GM23338 (cell line): ENCODE measurements around the gene CAPN8. TPM values are rescaled to one million over a fixed set of nuclear protein-coding genes. Genes with fewer than 3 reads are reported as not detected.

Experiments
- ATAC-seq: fragments of 200-7000 bp; cut with Tn5 transposase; 3 replicates; pipeline ENCODE4 v1.9.1; 2020
- DNase-seq: peaks from one replicate; pipeline ENCODE4 v3.0.0-alpha.2; 2015; ENCODE audit warnings: low spot score
- H2AFZ ChIP-seq: fragments of 200-600 bp; sonication (generic); 2 replicates; pipeline ENCODE4 v1.8.0; 2016; ENCODE audit warnings: antibody characterized with exemption, mild to moderate bottlenecking, moderate library complexity
- H3F3A ChIP-seq: fragments of 200-600 bp; sonication (generic); replicated peaks from 2 replicates; pipeline ENCODE4 v1.8.0; 2017; ENCODE audit warnings: antibody characterized with exemption, mixed run types, low read depth
- H3K27ac ChIP-seq: fragments of 200-600 bp; sonication (generic); 2 replicates; pipeline ENCODE4 v1.6.1; 2016; ENCODE audit warnings: low read depth
- H3K27me3 ChIP-seq: fragments of 200-600 bp; sonication (generic); 2 replicates; pipeline ENCODE4 v1.8.0; 2016; ENCODE audit warnings: mild to moderate bottlenecking, mixed run types, moderate library complexity; ENCODE audit not compliant: insufficient read depth
- H3K36me3 ChIP-seq: fragments of 200-600 bp; sonication (generic); 2 replicates; pipeline ENCODE4 v1.8.0; 2016; ENCODE audit warnings: mild to moderate bottlenecking; ENCODE audit not compliant: insufficient read depth
- H3K4me1 ChIP-seq: fragments of 200-600 bp; sonication (generic); 2 replicates; pipeline ENCODE4 v1.8.0; 2016; ENCODE audit warnings: mild to moderate bottlenecking, moderate library complexity; ENCODE audit not compliant: insufficient read depth
- H3K4me2 ChIP-seq: fragments of 200-600 bp; sonication (generic); 2 replicates; pipeline ENCODE4 v1.7.1; 2017; ENCODE audit warnings: mixed run types
- H3K4me3 ChIP-seq: fragments of 200-600 bp; sonication (generic); 2 replicates; pipeline ENCODE4 v1.6.1; 2016; ENCODE audit warnings: mixed run types
- H3K79me2 ChIP-seq: fragments of 200-600 bp; sonication (generic); replicated peaks from 2 replicates; pipeline ENCODE4 v1.8.0; 2017; ENCODE audit warnings: mild to moderate bottlenecking; ENCODE audit not compliant: insufficient read depth
- H3K9me2 ChIP-seq: fragments of 200-600 bp; sonication (generic); 2 replicates; pipeline ENCODE4 v1.8.0; 2017; ENCODE audit not compliant: insufficient read depth
- H4K20me1 ChIP-seq: fragments of 200-600 bp; sonication (generic); replicated peaks from 2 replicates; pipeline ENCODE4 v1.8.0; 2017; ENCODE audit warnings: mild to moderate bottlenecking; ENCODE audit not compliant: insufficient read depth
- H3K27ac Mint-ChIP-seq: 2 replicates; pipeline ENCODE4 v1.8.0; 2020; ENCODE audit warnings: inconsistent platforms, mild to moderate bottlenecking, moderate library complexity, mixed read lengths
- H3K27me3 Mint-ChIP-seq: 3 replicates; pipeline ENCODE4 v1.8.0; 2022; ENCODE audit warnings: low read depth, mild to moderate bottlenecking, moderate library complexity, mixed read lengths, inconsistent platforms; ENCODE audit not compliant: insufficient read depth, poor library complexity
- H3K36me3 Mint-ChIP-seq: 3 replicates; pipeline ENCODE4 v1.8.0; 2021; ENCODE audit warnings: low read depth, mild to moderate bottlenecking, inconsistent platforms, moderate library complexity, mixed read lengths
- H3K4me1 Mint-ChIP-seq: 3 replicates; pipeline ENCODE4 v1.8.0; 2020; ENCODE audit warnings: mild to moderate bottlenecking, inconsistent platforms, mixed read lengths
- H3K4me3 Mint-ChIP-seq: 3 replicates; pipeline ENCODE4 v1.8.0; 2021; ENCODE audit warnings: moderate library complexity, mild to moderate bottlenecking, inconsistent platforms, mixed read lengths
- H3K9me3 Mint-ChIP-seq: 3 replicates; pipeline ENCODE4 v1.8.0; 2020; ENCODE audit warnings: moderate library complexity, mild to moderate bottlenecking, inconsistent platforms, mixed read lengths
- CREB1 ChIP-seq: fragments of 250-450 bp; sonication (Bioruptor Pico); IDR thresholded peaks from 2 replicates; pipeline ENCODE4 v1.5.0; 2020; ENCODE audit warnings: low read depth, mild to moderate bottlenecking, moderate library complexity
- EZH2 ChIP-seq: fragments of 200-600 bp; sonication (generic); IDR thresholded peaks from one replicate; pipeline ENCODE4 v1.8.0; 2017; ENCODE audit warnings: antibody characterized with exemption, mild to moderate bottlenecking, low read depth; ENCODE audit not compliant: unreplicated experiment
- JUNB ChIP-seq: IDR thresholded peaks from one replicate; pipeline ENCODE4 v1.6.1; 2016; ENCODE audit warnings: antibody characterized with exemption; ENCODE audit not compliant: unreplicated experiment
- STAT1 ChIP-seq: IDR thresholded peaks from one replicate; pipeline ENCODE4 v1.6.1; 2016; ENCODE audit warnings: antibody characterized with exemption; ENCODE audit not compliant: unreplicated experiment
- ZNF331 ChIP-seq: fragments of 250-450 bp; sonication (Bioruptor Pico); IDR thresholded peaks from 2 replicates; pipeline ENCODE4 v1.5.0; 2020; ENCODE audit warnings: low read depth, mild to moderate bottlenecking, moderate library complexity
- polyA plus RNA-seq: library from polyadenylated mRNA; unstranded; fragments of >200 nt; fragmentation: Nextera tagmentation; extraction: Ambion mirVana; gene quantifications from 2 replicates; pipeline ENCODE4 v1.2.1, GENCODE V29; 2016
- total RNA-seq: library from RNA; depleted of rRNA; stranded (reverse); fragments of >200 nt; shearing (Covaris generic); gene quantifications from 2 replicates; pipeline ENCODE4 v1.2.3, GENCODE V29; 2014
- TF ChIP-seq, protein P1 (sequence below): fragments of 250-450 bp; sonication (Bioruptor Pico); IDR thresholded peaks from 2 replicates; pipeline ENCODE4 v1.5.0; 2020; ENCODE audit warnings: mild to moderate bottlenecking, moderate library complexity
- TF ChIP-seq, protein P2 (sequence below): IDR thresholded peaks from one replicate; pipeline ENCODE4 v1.6.1; 2018; ENCODE audit warnings: antibody characterized with exemption; ENCODE audit not compliant: unreplicated experiment
- TF ChIP-seq, protein P3 (sequence below), 2 experiments: fragments of 200-600 bp in 1 of 2; sonication (generic) in 1 of 2; conservative IDR thresholded peaks; 2 replicates each; pipeline versions ENCODE4 v1.5.1 to v1.6.1; 2016 to 2017; ENCODE audit warnings: antibody characterized with exemption in 2 of 2, low read depth in 2 of 2, mild to moderate bottlenecking in 2 of 2, moderate library complexity in 1 of 2

CAPN8 gene
- total and polyA plus RNA-seq, 2 experiments from 2014 or later: not detected

DNA sequence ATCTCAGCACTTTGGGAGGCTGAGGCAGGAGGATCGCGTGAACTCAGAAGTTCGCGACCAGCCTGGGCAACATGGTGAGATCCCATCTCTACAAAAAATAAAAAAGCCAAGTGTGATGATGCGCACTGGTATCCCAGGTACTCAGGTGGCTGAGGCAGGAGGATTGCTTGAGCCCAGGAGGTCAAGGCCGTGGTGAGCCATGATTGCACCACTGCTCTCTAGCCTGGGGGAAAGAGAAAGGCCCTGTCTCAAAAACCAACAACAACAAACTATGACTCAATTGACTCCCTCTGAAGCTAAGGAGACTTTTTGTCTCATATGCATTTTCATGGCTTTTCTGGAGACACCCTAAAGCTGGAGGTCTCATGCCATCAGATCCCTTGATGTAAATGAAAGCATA lies 153.4 kb downstream of the CAPN8 start:
- H4K20me1 ChIP-seq: no peaks in the 10 kb centered on the region
- ATAC-seq (no peak), DNase-seq (no peak)
- no peak overlapping the region for H3K4me3 ChIP-seq
- H3K27ac ChIP-seq: no peak overlapping the region
- H3K9me2 ChIP-seq: peaks cover 6% of the 10 kb centered on the region; the same call in 1 of the 2 replicates
- H3K27me3 ChIP-seq: no peaks in the 10 kb centered on the region
- Mint-ChIP-seq H3K27ac (no peak overlapping the region), H3K4me1 (peaks cover 18% of the 10 kb centered on the region), H3K9me3 (peaks cover 3% of the 10 kb centered on the region; the same call in 2 of the 3 replicates), H3K4me3 (no peak overlapping the region), H3K36me3 (no peaks in the 10 kb centered on the region), H3K27me3 (peaks cover 4% of the 10 kb centered on the region)
- no peak for TF ChIP-seq ZNF331 (CRISPR knock-in tag)
- TF ChIP-seq STAT1: no peak
- TF ChIP-seq, protein P1, sequence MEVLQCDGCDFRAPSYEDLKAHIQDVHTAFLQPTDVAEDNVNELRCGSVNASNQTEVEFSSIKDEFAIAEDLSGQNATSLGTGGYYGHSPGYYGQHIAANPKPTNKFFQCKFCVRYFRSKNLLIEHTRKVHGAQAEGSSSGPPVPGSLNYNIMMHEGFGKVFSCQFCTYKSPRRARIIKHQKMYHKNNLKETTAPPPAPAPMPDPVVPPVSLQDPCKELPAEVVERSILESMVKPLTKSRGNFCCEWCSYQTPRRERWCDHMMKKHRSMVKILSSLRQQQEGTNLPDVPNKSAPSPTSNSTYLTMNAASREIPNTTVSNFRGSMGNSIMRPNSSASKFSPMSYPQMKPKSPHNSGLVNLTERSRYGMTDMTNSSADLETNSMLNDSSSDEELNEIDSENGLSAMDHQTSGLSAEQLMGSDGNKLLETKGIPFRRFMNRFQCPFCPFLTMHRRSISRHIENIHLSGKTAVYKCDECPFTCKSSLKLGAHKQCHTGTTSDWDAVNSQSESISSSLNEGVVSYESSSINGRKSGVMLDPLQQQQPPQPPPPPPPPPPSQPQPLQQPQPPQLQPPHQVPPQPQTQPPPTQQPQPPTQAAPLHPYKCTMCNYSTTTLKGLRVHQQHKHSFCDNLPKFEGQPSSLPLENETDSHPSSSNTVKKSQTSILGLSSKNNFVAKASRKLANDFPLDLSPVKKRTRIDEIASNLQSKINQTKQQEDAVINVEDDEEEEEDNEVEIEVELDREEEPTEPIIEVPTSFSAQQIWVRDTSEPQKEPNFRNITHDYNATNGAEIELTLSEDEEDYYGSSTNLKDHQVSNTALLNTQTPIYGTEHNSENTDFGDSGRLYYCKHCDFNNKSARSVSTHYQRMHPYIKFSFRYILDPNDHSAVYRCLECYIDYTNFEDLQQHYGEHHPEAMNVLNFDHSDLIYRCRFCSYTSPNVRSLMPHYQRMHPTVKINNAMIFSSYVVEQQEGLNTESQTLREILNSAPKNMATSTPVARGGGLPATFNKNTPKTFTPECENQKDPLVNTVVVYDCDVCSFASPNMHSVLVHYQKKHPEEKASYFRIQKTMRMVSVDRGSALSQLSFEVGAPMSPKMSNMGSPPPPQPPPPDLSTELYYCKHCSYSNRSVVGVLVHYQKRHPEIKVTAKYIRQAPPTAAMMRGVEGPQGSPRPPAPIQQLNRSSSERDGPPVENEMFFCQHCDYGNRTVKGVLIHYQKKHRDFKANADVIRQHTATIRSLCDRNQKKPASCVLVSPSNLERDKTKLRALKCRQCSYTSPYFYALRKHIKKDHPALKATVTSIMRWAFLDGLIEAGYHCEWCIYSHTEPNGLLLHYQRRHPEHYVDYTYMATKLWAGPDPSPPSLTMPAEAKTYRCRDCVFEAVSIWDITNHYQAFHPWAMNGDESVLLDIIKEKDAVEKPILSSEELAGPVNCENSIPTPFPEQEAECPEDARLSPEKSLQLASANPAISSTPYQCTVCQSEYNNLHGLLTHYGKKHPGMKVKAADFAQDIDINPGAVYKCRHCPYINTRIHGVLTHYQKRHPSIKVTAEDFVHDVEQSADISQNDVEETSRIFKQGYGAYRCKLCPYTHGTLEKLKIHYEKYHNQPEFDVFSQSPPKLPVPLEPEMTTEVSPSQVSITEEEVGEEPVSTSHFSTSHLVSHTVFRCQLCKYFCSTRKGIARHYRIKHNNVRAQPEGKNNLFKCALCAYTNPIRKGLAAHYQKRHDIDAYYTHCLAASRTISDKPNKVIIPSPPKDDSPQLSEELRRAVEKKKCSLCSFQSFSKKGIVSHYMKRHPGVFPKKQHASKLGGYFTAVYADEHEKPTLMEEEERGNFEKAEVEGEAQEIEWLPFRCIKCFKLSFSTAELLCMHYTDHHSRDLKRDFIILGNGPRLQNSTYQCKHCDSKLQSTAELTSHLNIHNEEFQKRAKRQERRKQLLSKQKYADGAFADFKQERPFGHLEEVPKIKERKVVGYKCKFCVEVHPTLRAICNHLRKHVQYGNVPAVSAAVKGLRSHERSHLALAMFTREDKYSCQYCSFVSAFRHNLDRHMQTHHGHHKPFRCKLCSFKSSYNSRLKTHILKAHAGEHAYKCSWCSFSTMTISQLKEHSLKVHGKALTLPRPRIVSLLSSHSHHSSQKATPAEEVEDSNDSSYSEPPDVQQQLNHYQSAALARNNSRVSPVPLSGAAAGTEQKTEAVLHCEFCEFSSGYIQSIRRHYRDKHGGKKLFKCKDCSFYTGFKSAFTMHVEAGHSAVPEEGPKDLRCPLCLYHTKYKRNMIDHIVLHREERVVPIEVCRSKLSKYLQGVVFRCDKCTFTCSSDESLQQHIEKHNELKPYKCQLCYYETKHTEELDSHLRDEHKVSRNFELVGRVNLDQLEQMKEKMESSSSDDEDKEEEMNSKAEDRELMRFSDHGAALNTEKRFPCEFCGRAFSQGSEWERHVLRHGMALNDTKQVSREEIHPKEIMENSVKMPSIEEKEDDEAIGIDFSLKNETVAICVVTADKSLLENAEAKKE (CRISPR knock-in tag): no peak
- TF ChIP-seq JUNB: no peak
- no peak for TF ChIP-seq CREB1
- TF ChIP-seq, protein P2, sequence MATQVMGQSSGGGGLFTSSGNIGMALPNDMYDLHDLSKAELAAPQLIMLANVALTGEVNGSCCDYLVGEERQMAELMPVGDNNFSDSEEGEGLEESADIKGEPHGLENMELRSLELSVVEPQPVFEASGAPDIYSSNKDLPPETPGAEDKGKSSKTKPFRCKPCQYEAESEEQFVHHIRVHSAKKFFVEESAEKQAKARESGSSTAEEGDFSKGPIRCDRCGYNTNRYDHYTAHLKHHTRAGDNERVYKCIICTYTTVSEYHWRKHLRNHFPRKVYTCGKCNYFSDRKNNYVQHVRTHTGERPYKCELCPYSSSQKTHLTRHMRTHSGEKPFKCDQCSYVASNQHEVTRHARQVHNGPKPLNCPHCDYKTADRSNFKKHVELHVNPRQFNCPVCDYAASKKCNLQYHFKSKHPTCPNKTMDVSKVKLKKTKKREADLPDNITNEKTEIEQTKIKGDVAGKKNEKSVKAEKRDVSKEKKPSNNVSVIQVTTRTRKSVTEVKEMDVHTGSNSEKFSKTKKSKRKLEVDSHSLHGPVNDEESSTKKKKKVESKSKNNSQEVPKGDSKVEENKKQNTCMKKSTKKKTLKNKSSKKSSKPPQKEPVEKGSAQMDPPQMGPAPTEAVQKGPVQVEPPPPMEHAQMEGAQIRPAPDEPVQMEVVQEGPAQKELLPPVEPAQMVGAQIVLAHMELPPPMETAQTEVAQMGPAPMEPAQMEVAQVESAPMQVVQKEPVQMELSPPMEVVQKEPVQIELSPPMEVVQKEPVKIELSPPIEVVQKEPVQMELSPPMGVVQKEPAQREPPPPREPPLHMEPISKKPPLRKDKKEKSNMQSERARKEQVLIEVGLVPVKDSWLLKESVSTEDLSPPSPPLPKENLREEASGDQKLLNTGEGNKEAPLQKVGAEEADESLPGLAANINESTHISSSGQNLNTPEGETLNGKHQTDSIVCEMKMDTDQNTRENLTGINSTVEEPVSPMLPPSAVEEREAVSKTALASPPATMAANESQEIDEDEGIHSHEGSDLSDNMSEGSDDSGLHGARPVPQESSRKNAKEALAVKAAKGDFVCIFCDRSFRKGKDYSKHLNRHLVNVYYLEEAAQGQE: no peak
- TF ChIP-seq, protein P3, sequence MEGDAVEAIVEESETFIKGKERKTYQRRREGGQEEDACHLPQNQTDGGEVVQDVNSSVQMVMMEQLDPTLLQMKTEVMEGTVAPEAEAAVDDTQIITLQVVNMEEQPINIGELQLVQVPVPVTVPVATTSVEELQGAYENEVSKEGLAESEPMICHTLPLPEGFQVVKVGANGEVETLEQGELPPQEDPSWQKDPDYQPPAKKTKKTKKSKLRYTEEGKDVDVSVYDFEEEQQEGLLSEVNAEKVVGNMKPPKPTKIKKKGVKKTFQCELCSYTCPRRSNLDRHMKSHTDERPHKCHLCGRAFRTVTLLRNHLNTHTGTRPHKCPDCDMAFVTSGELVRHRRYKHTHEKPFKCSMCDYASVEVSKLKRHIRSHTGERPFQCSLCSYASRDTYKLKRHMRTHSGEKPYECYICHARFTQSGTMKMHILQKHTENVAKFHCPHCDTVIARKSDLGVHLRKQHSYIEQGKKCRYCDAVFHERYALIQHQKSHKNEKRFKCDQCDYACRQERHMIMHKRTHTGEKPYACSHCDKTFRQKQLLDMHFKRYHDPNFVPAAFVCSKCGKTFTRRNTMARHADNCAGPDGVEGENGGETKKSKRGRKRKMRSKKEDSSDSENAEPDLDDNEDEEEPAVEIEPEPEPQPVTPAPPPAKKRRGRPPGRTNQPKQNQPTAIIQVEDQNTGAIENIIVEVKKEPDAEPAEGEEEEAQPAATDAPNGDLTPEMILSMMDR (conservative IDR thresholded peaks at IDR 0.05; ENCODE audit: low read depth in 2 of 2): no peak
- no peak for TF ChIP-seq EZH2
- no peaks in the 10 kb centered on the region for H3K4me1 ChIP-seq
- H3K4me2 ChIP-seq: no peak overlapping the region
- H3K36me3 ChIP-seq: no peaks in the 10 kb centered on the region
- H3K79me2 ChIP-seq: no peaks in the 10 kb centered on the region
- no peaks in the 10 kb centered on the region for H3F3A ChIP-seq
- H2AFZ ChIP-seq: no peak overlapping the region
